ENCODE data around the gene USP17L26.
"Not testable (repeated sequence)": the region's sequence is repeated elsewhere in the genome, so short reads cannot be mapped to it uniquely, and the experiment has no call there.

The USP17L26 gene

GRCh38 chr4:9334358-9334757, at the start of gene USP17L26:
USP17L26 (plus strand) TSS chr4:9334658; CDS start chr4:9334658, 0 bp downstream.
- DNase-seq (ENCODE audit: low read depth), result not testable (repeated sequence)

DNA sequence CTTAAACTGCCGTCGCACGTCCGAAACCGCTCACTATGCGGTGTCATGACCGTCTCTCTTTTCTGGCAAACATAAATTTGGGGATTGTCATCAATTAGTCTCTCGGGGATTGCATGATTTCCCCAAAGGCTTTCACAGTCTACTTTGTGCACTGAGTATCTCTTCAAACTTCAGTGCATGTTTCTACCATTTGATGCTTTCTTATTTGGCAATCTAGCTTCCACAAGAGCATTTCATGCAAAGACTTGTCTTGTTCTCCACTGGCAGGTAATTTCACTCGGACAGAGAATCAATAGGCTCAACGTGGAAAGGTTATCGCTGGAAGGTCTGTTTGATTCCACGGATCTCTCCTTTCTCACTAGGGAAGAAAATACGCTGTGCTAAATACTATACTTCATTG, 10.3 kb upstream of the USP17L26 start:
- not testable (repeated sequence) for DNase-seq (ENCODE audit: low read depth)

- not testable (repeated sequence) for DNase-seq (ENCODE audit: low read depth)
Observed at GRCh38 chr4:9324865-9325264, 9.6 kb upstream of the USP17L26 start, which contains the start of gene USP17L24. USP17L24 (plus strand) TSS chr4:9325165; CDS start chr4:9325165, 0 bp downstream.

DNA sequence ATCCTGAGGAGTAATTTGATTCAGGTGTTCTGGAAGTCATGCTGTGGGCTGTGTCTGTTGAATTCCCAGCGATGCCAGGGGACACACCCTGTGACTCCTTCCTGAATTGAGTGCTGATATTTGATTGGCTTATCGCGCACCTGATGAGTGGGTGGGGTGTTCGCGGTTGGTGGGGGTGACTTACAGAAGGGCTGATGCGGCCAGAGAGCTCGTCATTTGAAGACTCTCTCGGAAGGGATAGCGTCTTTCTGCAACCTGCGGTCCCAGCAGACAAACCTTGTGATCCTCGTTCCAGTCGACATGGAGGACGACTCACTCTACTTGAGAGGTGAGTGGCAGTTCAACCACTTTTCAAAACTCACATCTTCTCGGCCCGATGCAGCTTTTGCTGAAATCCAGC, 4.8 kb upstream of the USP17L26 start, which contains the start of gene USP17L25:
TSS of gene USP17L25 (plus strand) at position 301 of the 400 bp plus-strand sequence. CDS start at position 301, 0 bp downstream.
- not testable (repeated sequence) for DNase-seq (ENCODE audit: low read depth)

- not testable (repeated sequence) for DNase-seq (ENCODE audit: low read depth)
Observed at GRCh38 chr4:9339103-9339502, 4.6 kb downstream of the USP17L26 start, which contains the start of gene USP17L5. USP17L5 (plus strand) TSS chr4:9339403; CDS start chr4:9339403, 0 bp downstream.

GRCh38 chr4:9343848-9344247, 9.4 kb downstream of the USP17L26 start, which contains the start of gene USP17L27:
USP17L27 (plus strand) TSS chr4:9344148; CDS start chr4:9344148, 0 bp downstream.
- not testable (repeated sequence) for DNase-seq (ENCODE audit: low read depth)

DNA sequence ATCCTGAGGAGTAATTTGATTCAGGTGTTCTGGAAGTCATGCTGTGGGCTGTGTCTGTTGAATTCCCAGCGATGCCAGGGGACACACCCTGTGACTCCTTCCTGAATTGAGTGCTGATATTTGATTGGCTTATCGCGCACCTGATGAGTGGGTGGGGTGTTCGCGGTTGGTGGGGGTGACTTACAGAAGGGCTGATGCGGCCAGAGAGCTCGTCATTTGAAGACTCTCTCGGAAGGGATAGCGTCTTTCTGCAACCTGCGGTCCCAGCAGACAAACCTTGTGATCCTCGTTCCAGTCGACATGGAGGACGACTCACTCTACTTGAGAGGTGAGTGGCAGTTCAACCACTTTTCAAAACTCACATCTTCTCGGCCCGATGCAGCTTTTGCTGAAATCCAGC, 14.1 kb downstream of the USP17L26 start, which contains the start of gene USP17L28:
TSS of gene USP17L28 (plus strand) at position 301 of the 400 bp plus-strand sequence. CDS start at position 301, 0 bp downstream.
- not testable (repeated sequence) for DNase-seq (ENCODE audit: low read depth)

GRCh38 chr4:9350866-9351265, 16.4 kb downstream of the USP17L26 start:
- not testable (repeated sequence) for DNase-seq (ENCODE audit: low read depth)

DNA sequence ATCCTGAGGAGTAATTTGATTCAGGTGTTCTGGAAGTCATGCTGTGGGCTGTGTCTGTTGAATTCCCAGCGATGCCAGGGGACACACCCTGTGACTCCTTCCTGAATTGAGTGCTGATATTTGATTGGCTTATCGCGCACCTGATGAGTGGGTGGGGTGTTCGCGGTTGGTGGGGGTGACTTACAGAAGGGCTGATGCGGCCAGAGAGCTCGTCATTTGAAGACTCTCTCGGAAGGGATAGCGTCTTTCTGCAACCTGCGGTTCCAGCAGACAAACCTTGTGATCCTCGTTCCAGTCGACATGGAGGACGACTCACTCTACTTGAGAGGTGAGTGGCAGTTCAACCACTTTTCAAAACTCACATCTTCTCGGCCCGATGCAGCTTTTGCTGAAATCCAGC, 18.9 kb downstream of the USP17L26 start, which contains the start of gene USP17L29:
TSS of gene USP17L29 (plus strand) at position 301 of the 400 bp plus-strand sequence. CDS start at position 301, 0 bp downstream.
- not testable (repeated sequence) for DNase-seq (ENCODE audit: low read depth)

DNA sequence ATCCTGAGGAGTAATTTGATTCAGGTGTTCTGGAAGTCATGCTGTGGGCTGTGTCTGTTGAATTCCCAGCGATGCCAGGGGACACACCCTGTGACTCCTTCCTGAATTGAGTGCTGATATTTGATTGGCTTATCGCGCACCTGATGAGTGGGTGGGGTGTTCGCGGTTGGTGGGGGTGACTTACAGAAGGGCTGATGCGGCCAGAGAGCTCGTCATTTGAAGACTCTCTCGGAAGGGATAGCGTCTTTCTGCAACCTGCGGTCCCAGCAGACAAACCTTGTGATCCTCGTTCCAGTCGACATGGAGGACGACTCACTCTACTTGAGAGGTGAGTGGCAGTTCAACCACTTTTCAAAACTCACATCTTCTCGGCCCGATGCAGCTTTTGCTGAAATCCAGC, 28.4 kb downstream of the USP17L26 start, which contains the start of gene USP17L30:
TSS of gene USP17L30 (plus strand) at position 301 of the 400 bp plus-strand sequence. CDS start at position 301, 0 bp downstream.
- not testable (repeated sequence) for DNase-seq (ENCODE audit: low read depth)

- DNase-seq (ENCODE audit: low read depth), result not testable (repeated sequence)
Observed at GRCh38 chr4:9379881-9380280, 45.4 kb downstream of the USP17L26 start.

DNA sequence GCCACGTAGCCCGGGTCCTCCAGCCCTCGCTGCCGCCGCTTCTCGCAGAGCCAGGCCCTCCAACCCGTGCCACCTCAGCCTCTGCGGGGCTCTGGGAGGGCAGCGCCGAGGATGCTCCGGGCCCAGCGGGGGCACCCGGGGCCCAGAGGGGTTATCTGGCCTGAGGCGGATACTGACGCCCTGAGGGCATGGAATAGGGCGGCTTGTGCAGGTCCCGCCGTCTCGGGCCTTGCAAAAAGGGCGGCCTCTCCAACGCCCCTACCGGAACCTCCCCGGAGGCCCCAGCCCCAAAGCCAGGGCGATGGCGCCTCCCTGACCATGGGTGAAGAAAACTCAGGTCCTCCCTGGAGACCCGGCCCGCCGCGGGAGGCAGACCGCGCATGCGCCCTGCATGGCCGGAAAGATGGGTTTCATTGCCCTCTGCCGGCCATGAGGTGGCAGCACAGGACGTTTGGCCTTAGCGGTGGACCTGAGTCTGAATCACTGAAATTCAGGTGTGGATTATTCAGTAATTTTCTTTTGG, 46.6 kb downstream of the USP17L26 start:
- DNase-seq (ENCODE audit: low read depth), result not testable (repeated sequence)

GRCh38 chr4:9384126-9384525, 49.7 kb downstream of the USP17L26 start:
- no peak for DNase-seq (ENCODE audit: low read depth)

Measured in non-pigmented ciliary epithelial cell (primary cell).